ENCODE results near the gene ACTG1.

Gene ACTG1

GRCh38 chr17:81460856-81461460, 51.6 kb downstream of the ACTG1 start:
- DNase-seq, result no peak

Data from T-helper 1 cell (primary cell).